K562 (cell line): Measurements from ENCODE around the gene SYMPK. TPM values are rescaled to one million over a fixed set of nuclear protein-coding genes. Genes with fewer than 3 reads are reported as not detected.

ENCODE experiments used
- CBX5 ChIP-seq: IDR thresholded peaks from 2 replicates; pipeline ENCODE4 v1.6.1; 2014; ENCODE audit warnings: low read depth, borderline replicate concordance
- CHD4 ChIP-seq: fragments of 200-600 bp; sonication (generic); IDR thresholded peaks from 3 replicates; pipeline ENCODE4 v1.6.1; 2012; ENCODE audit warnings: low read depth, mild to moderate bottlenecking, mixed read lengths, low read length, inconsistent platforms; ENCODE audit not compliant: insufficient read depth, insufficient replicate concordance, poor library complexity, severe bottlenecking
- EGR1 ChIP-seq: fragments of 450-650 bp; conservative IDR thresholded peaks from 2 replicates; pipeline ENCODE4 v1.6.1; 2017; ENCODE audit warnings: mild to moderate bottlenecking
- POLR2B ChIP-seq: fragments of 450-650 bp; IDR thresholded peaks from 2 replicates; pipeline ENCODE4 v1.6.1; 2018; ENCODE audit warnings: low read depth; ENCODE audit not compliant: partially characterized antibody
- POLR3A ChIP-seq: IDR thresholded peaks from 2 replicates; pipeline ENCODE4 v1.6.1; 2011; ENCODE audit warnings: borderline replicate concordance, mild to moderate bottlenecking, moderate library complexity; ENCODE audit not compliant: insufficient read length, insufficient read depth; ENCODE audit errors: extremely low read depth
- PRPF4 ChIP-seq: fragments of 200-400 bp; formaldehyde crosslinking; IDR thresholded peaks from one replicate; pipeline ENCODE4 v1.6.1; 2017; ENCODE audit warnings: low read length, low read depth, mild to moderate bottlenecking; ENCODE audit not compliant: insufficient read depth, poor library complexity, severe bottlenecking
- STAG1 ChIP-seq: sonication (generic); formaldehyde crosslinking; IDR thresholded peaks from 2 replicates; pipeline ENCODE4 v1.5.0; 2020; ENCODE audit warnings: missing genetic modification reagents, borderline replicate concordance
- TAF1 ChIP-seq: IDR thresholded peaks from 2 replicates; pipeline ENCODE4 v1.6.1; 2011; ENCODE audit warnings: mild to moderate bottlenecking, low read length, moderate library complexity; ENCODE audit not compliant: insufficient read depth, control insufficient read depth, severe bottlenecking; ENCODE audit errors: extremely low read depth
- ZNF3 ChIP-seq: fragments of 250-450 bp; sonication (Bioruptor Pico); IDR thresholded peaks from 2 replicates; pipeline ENCODE4 v1.5.0; 2021; ENCODE audit warnings: mild to moderate bottlenecking, moderate library complexity
- polyA plus RNA-seq, 8 experiments: library from polyadenylated mRNA; depleted of rRNA in 4 of 8; stranded (reverse) in 5 of 8; unstranded in 3 of 8; fragments of >200 nt; fragmentation: Nextera tagmentation in 2 of 8; fragmentation: Illumina TruSeq in 1 of 8; extraction: Ambion mirVana in 2 of 8; extraction: Trizol in 1 of 8; gene quantifications; 2 replicates each; pipeline versions ENCODE4 v1.2.1 to v1.2.3, GENCODE V29; 2011 to 2014; ENCODE audit warnings: inconsistent platforms in 1 of 8, missing spikeins in 1 of 8
- total RNA-seq, 7 experiments: library from RNA; depleted of rRNA in 6 of 7; stranded (reverse); fragments of >200 nt in 6 of 7; fragmentation: Illumina TruSeq in 2 of 7; extraction: Trizol in 2 of 7; gene quantifications; 2 replicates each; pipeline versions ENCODE4 v1.2.1 to v1.2.3, GENCODE V29; 2011 to 2021; ENCODE audit warnings: low replicate concordance in 1 of 7
- TF ChIP-seq, protein P1 (sequence below), 2 experiments: fragments of 450-650 bp; formaldehyde crosslinking in 1 of 2; IDR thresholded peaks; 2 replicates each; pipeline versions ENCODE4 v1.4.0 to v1.6.1; 2014 to 2020; ENCODE audit warnings: mild to moderate bottlenecking in 2 of 2, borderline replicate concordance in 1 of 2, low read depth in 1 of 2
- TF ChIP-seq, protein P2 (sequence below): sonication (generic); formaldehyde crosslinking; IDR thresholded peaks from 2 replicates; pipeline ENCODE4 v1.8.1; 2023; ENCODE audit warnings: mild to moderate bottlenecking, missing genetic modification reagents
- TF ChIP-seq, protein P3 (sequence below), 3 experiments: fragments of 200-800 bp in 1 of 3; sonication (Bioruptor generic) in 1 of 3; sonication (generic) in 1 of 3; formaldehyde crosslinking in 1 of 3; IDR thresholded peaks; 2 replicates each; pipeline versions ENCODE4 v1.6.1 to v1.8.0; 2016 to 2022; ENCODE audit warnings: mild to moderate bottlenecking in 2 of 3, missing compliant biosample characterization in 2 of 3, missing genetic modification characterization in 2 of 3, missing genetic modification reagents in 1 of 3
- TF ChIP-seq, protein P4 (sequence below): fragments of 250-450 bp; sonication (Bioruptor Pico); IDR thresholded peaks from 2 replicates; pipeline ENCODE4 v1.5.0; 2021

The SYMPK gene
- total and polyA plus RNA-seq, 9 of the 15 experiments (the other 6 are each of a cell fraction or from before 2014, with no cell fraction given): 0.73 to 95.5 (median 58.4) TPM

DNA sequence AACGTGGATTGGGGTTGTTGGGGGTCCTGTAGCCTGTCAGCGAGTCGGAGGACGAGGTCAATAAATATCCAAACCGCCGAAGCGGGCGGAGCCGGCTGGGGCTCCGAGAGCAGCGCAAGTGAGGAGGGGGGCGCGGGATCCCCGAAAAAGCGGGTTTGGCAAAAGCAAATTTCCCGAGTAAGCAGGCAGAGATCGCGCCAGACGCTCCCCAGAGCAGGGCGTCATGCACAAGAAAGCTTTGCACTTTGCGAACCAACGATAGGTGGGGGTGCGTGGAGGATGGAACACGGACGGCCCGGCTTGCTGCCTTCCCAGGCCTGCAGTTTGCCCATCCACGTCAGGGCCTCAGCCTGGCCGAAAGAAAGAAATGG is 93.1 kb downstream of the SYMPK start (continued):
- TF ChIP-seq, protein P1, sequence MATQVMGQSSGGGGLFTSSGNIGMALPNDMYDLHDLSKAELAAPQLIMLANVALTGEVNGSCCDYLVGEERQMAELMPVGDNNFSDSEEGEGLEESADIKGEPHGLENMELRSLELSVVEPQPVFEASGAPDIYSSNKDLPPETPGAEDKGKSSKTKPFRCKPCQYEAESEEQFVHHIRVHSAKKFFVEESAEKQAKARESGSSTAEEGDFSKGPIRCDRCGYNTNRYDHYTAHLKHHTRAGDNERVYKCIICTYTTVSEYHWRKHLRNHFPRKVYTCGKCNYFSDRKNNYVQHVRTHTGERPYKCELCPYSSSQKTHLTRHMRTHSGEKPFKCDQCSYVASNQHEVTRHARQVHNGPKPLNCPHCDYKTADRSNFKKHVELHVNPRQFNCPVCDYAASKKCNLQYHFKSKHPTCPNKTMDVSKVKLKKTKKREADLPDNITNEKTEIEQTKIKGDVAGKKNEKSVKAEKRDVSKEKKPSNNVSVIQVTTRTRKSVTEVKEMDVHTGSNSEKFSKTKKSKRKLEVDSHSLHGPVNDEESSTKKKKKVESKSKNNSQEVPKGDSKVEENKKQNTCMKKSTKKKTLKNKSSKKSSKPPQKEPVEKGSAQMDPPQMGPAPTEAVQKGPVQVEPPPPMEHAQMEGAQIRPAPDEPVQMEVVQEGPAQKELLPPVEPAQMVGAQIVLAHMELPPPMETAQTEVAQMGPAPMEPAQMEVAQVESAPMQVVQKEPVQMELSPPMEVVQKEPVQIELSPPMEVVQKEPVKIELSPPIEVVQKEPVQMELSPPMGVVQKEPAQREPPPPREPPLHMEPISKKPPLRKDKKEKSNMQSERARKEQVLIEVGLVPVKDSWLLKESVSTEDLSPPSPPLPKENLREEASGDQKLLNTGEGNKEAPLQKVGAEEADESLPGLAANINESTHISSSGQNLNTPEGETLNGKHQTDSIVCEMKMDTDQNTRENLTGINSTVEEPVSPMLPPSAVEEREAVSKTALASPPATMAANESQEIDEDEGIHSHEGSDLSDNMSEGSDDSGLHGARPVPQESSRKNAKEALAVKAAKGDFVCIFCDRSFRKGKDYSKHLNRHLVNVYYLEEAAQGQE (IDR thresholded peaks at IDR 0.05; ENCODE audit: borderline replicate concordance): no peak
- TF ChIP-seq, protein P1 (CRISPR knock-in tag; IDR thresholded peaks at IDR 0.05; ENCODE audit: low read depth): no peak
- TF ChIP-seq ZNF3 (CRISPR knock-in tag) (0 out of 2 replicates have a peak, but pooled peaks have one; percentile 25), STAG1 (0 out of 2 replicates have a peak, but pooled peaks have one; percentile 18), PRPF4 (no peak), CHD4 (no peak), POLR3A (no peak), POLR2B (no peak), EGR1 (no peak), TAF1 (peak; percentile 6), CBX5 (0 out of 2 replicates have a peak, but pooled peaks have one; percentile 15)
- TF ChIP-seq, protein P2, sequence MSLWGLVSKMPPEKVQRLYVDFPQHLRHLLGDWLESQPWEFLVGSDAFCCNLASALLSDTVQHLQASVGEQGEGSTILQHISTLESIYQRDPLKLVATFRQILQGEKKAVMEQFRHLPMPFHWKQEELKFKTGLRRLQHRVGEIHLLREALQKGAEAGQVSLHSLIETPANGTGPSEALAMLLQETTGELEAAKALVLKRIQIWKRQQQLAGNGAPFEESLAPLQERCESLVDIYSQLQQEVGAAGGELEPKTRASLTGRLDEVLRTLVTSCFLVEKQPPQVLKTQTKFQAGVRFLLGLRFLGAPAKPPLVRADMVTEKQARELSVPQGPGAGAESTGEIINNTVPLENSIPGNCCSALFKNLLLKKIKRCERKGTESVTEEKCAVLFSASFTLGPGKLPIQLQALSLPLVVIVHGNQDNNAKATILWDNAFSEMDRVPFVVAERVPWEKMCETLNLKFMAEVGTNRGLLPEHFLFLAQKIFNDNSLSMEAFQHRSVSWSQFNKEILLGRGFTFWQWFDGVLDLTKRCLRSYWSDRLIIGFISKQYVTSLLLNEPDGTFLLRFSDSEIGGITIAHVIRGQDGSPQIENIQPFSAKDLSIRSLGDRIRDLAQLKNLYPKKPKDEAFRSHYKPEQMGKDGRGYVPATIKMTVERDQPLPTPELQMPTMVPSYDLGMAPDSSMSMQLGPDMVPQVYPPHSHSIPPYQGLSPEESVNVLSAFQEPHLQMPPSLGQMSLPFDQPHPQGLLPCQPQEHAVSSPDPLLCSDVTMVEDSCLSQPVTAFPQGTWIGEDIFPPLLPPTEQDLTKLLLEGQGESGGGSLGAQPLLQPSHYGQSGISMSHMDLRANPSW (CRISPR knock-in tag): no peak
- TF ChIP-seq, protein P3, sequence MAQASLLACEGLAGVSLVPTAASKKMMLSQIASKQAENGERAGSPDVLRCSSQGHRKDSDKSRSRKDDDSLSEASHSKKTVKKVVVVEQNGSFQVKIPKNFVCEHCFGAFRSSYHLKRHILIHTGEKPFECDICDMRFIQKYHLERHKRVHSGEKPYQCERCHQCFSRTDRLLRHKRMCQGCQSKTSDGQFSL (CRISPR knock-in tag; IDR thresholded peaks at IDR 0.05): no peak
- TF ChIP-seq, protein P3 (tag; IDR thresholded peaks at IDR 0.05): peak in 1 of 2 experiments; percentile 55; a peak in 1 of 4 replicates
- TF ChIP-seq, protein P4, sequence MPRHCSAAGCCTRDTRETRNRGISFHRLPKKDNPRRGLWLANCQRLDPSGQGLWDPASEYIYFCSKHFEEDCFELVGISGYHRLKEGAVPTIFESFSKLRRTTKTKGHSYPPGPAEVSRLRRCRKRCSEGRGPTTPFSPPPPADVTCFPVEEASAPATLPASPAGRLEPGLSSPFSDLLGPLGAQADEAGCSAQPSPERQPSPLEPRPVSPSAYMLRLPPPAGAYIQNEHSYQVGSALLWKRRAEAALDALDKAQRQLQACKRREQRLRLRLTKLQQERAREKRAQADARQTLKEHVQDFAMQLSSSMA (CRISPR knock-in tag): 0 out of 2 replicates have a peak, but pooled peaks have one; percentile 83
